Panc1 (cell line): ENCODE measurements around the gene COMMD10. TPM values are rescaled to one million over a fixed set of nuclear protein-coding genes. Genes with fewer than 3 reads are reported as not detected.
"Not testable (repeated sequence)": the region's sequence is repeated elsewhere in the genome, so short reads cannot be mapped to it uniquely, and the experiment has no call there.

Experiments
- ATAC-seq: fragments of 200-7000 bp; cut with Tn5 transposase; 2 replicates; pipeline ENCODE4 v1.9.1; 2020; ENCODE audit warnings: mild to moderate bottlenecking, moderate library complexity
- BruUV-seq: library from RNA; stranded (reverse); fragments of 400-500 nt; replicated peaks from 2 replicates; lab custom pipeline; 2021; lab: Mats Ljungman, UMichigan
- CTCF ChIA-PET: fragments of 300-600 bp; sonication (Branson Sonifier 250); formaldehyde crosslinking; loops from one replicate; lab custom pipeline; 2022; ENCODE audit warnings: antibody characterized with exemption; lab: Charles Lee
- POLR2A ChIA-PET: fragments of 300-600 bp; sonication (Branson Sonifier 250); formaldehyde crosslinking; loops from one replicate; lab custom pipeline; 2022; ENCODE audit warnings: antibody characterized with exemption; lab: Charles Lee
- DNase-seq: peaks from one replicate; pipeline ENCODE4 v3.0.0-alpha.2; 2010; ENCODE audit warnings: low read depth, low spot score
- H3K27ac ChIP-seq: 2 replicates; pipeline ENCODE4 v1.5.1; 2011; ENCODE audit warnings: mild to moderate bottlenecking, low read length, inconsistent platforms
- H3K27me3 ChIP-seq: fragments of 200-500 bp; sonication (Bioruptor generic); 2 replicates; pipeline ENCODE4 v1.6.0; 2014; ENCODE audit warnings: low read length, inconsistent platforms; ENCODE audit not compliant: control insufficient read depth, insufficient read depth
- H3K36me3 ChIP-seq: fragments of 200-500 bp; sonication (Bioruptor generic); 2 replicates; pipeline ENCODE4 v1.5.1; 2014; ENCODE audit warnings: inconsistent platforms, mild to moderate bottlenecking, low read length, moderate library complexity; ENCODE audit not compliant: control insufficient read depth, insufficient read depth
- H3K4me1 ChIP-seq: 2 replicates; pipeline ENCODE4 v1.5.1; 2011; ENCODE audit warnings: inconsistent platforms, mild to moderate bottlenecking, low read length, moderate library complexity; ENCODE audit not compliant: control insufficient read depth, insufficient read depth
- H3K4me3 ChIP-seq, 2 experiments: 2 replicates each; pipeline ENCODE4 v1.5.1; 2011 to 2012; ENCODE audit warnings: low read depth in 2 of 2, low read length in 2 of 2, mild to moderate bottlenecking in 2 of 2, inconsistent platforms in 1 of 2, moderate library complexity in 1 of 2
- H3K9me3 ChIP-seq: fragments of 200-500 bp; sonication (Bioruptor generic); 2 replicates; pipeline ENCODE4 v1.5.1; 2014; ENCODE audit warnings: low read depth, mild to moderate bottlenecking, inconsistent platforms, low read length, moderate library complexity; ENCODE audit not compliant: control insufficient read depth, insufficient read depth
- POLR2AphosphoS5 ChIP-seq: IDR thresholded peaks from 2 replicates; pipeline ENCODE4 v1.6.1; 2012; ENCODE audit warnings: mild to moderate bottlenecking, low read depth, low read length, moderate library complexity
- SIN3A ChIP-seq: IDR thresholded peaks from 2 replicates; pipeline ENCODE4 v1.6.1; 2012; ENCODE audit warnings: low read depth, mild to moderate bottlenecking, low read length, moderate library complexity, borderline replicate concordance; ENCODE audit not compliant: insufficient read depth
- TCF7L2 ChIP-seq: IDR thresholded peaks from 2 replicates; pipeline ENCODE4 v1.6.1; 2011; ENCODE audit warnings: mild to moderate bottlenecking, low read depth, low read length, inconsistent platforms
- in situ Hi-C: cut with HindIII; loops from 2 replicates; pipeline ENCODE4 v1.10.0; 2016; ENCODE audit warnings: low sequenced_read_pairs, low pct_unique_long_range_greater_than_20kb
- intact Hi-C: fragments of 100-400 bp; cut with micrococcal nuclease; formaldehyde crosslinking; loops from one replicate; pipeline ENCODE4 v1.10.0; 2022; ENCODE audit not compliant: unreplicated experiment
- total RNA-seq: library from RNA; stranded (reverse); gene quantifications from one replicate; pipeline ENCODE4 v1.2.1, GENCODE V29; 2021; ENCODE audit not compliant: unreplicated experiment
- TF ChIP-seq, protein P1 (sequence below), 2 experiments: IDR thresholded peaks; 2 replicates each; pipeline ENCODE4 v1.6.1; 2011 to 2012; ENCODE audit warnings: low read depth in 2 of 2, control low read depth in 1 of 2, low read length in 1 of 2, mild to moderate bottlenecking in 1 of 2, moderate library complexity in 1 of 2; ENCODE audit not compliant: insufficient read depth in 1 of 2
- TF ChIP-seq, protein P2 (sequence below): fragments of 450-650 bp; IDR thresholded peaks from 2 replicates; pipeline ENCODE4 v1.5.1; 2017; ENCODE audit warnings: mild to moderate bottlenecking

COMMD10 gene
- total RNA-seq, 1 experiment from 2014 or later = 37.9 TPM

DNA sequence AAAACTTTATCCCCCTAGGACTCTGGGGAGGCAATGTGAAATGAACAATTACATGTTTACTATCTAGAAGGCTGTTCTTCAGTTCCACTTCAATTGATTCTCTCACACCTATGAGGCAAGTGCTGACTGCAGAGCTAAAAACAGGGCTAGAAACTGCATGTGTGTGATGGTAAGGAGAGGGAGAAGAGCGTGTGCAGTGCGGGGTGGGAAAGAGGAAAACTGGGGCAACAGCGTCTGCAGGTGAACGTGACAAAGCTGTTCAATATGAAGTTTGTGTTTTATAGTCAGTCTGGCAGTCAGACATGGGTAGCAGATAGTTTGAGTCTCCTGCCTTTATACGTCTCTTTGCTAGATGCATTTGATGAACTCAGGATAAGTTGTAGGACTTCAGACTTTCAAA lies 6.6 kb upstream of the COMMD10 start:
- no peak for TF ChIP-seq POLR2AphosphoS5
- TF ChIP-seq SIN3A = no peak
- no peak for TF ChIP-seq TCF7L2
- TF ChIP-seq, protein P1, sequence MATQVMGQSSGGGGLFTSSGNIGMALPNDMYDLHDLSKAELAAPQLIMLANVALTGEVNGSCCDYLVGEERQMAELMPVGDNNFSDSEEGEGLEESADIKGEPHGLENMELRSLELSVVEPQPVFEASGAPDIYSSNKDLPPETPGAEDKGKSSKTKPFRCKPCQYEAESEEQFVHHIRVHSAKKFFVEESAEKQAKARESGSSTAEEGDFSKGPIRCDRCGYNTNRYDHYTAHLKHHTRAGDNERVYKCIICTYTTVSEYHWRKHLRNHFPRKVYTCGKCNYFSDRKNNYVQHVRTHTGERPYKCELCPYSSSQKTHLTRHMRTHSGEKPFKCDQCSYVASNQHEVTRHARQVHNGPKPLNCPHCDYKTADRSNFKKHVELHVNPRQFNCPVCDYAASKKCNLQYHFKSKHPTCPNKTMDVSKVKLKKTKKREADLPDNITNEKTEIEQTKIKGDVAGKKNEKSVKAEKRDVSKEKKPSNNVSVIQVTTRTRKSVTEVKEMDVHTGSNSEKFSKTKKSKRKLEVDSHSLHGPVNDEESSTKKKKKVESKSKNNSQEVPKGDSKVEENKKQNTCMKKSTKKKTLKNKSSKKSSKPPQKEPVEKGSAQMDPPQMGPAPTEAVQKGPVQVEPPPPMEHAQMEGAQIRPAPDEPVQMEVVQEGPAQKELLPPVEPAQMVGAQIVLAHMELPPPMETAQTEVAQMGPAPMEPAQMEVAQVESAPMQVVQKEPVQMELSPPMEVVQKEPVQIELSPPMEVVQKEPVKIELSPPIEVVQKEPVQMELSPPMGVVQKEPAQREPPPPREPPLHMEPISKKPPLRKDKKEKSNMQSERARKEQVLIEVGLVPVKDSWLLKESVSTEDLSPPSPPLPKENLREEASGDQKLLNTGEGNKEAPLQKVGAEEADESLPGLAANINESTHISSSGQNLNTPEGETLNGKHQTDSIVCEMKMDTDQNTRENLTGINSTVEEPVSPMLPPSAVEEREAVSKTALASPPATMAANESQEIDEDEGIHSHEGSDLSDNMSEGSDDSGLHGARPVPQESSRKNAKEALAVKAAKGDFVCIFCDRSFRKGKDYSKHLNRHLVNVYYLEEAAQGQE (IDR thresholded peaks at IDR 0.05; ENCODE audit: insufficient read depth in 1 of 2, low read depth in 2 of 2, low read length in 1 of 2) = no peak
- TF ChIP-seq, protein P2, sequence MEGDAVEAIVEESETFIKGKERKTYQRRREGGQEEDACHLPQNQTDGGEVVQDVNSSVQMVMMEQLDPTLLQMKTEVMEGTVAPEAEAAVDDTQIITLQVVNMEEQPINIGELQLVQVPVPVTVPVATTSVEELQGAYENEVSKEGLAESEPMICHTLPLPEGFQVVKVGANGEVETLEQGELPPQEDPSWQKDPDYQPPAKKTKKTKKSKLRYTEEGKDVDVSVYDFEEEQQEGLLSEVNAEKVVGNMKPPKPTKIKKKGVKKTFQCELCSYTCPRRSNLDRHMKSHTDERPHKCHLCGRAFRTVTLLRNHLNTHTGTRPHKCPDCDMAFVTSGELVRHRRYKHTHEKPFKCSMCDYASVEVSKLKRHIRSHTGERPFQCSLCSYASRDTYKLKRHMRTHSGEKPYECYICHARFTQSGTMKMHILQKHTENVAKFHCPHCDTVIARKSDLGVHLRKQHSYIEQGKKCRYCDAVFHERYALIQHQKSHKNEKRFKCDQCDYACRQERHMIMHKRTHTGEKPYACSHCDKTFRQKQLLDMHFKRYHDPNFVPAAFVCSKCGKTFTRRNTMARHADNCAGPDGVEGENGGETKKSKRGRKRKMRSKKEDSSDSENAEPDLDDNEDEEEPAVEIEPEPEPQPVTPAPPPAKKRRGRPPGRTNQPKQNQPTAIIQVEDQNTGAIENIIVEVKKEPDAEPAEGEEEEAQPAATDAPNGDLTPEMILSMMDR = no peak
- H3K9me3 ChIP-seq = no peaks in the 10 kb centered on the region
- intact Hi-C loops = no loop called here
- ATAC-seq = no peak
- BruUV-seq = no TSS peak
- DNase-seq = no peak
- H3K27me3 ChIP-seq = no peaks in the 10 kb centered on the region
- H3K27ac ChIP-seq = no peak overlapping the region
- H3K4me3 ChIP-seq = no peak overlapping the region
- no peaks in the 10 kb centered on the region for H3K4me1 ChIP-seq
- in situ Hi-C loops = no loop called here
- H3K36me3 ChIP-seq = no peaks in the 10 kb centered on the region
- ChIA-PET POLR2A (no interaction called here), CTCF (no interaction called here)

DNA sequence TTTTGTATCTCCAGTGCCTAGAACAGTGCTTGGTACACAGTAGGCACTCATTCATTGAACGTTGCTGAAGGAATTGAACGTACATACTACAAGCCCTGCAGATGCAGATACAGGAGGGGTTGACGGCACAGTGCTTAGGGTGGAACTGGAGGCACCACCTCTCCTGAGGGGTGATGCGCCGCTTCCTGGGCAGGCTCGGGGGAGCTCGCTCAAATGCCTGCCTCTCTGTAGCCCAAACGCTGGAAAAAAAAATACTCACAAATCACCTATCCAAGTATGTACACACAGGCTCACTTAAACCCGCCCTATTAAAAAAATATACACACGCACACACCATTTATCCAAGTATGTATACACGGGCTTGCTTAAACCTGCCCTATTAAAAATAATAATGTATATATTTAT lies 536 bp upstream of the COMMD10 start:
- peak overlapping the region; percentile 64 to 74 for H3K4me3 ChIP-seq
- no peaks in the 10 kb centered on the region for H3K27me3 ChIP-seq
- H3K36me3 ChIP-seq = peaks cover 15% of the 10 kb centered on the region
- H3K9me3 ChIP-seq = no peaks in the 10 kb centered on the region
- H3K27ac ChIP-seq = peak overlapping the region; percentile 92
- DNase-seq = no peak
- intact Hi-C loops = no loop called here
- in situ Hi-C loops = no loop called here
- POLR2A ChIA-PET = no interaction called here
- TF ChIP-seq SIN3A (no peak), TCF7L2 (no peak), POLR2AphosphoS5 (no peak)
- TF ChIP-seq, protein P2 = no peak
- TF ChIP-seq, protein P1 (IDR thresholded peaks at IDR 0.05; ENCODE audit: insufficient read depth in 1 of 2, low read depth in 2 of 2, low read length in 1 of 2) = no peak
- H3K4me1 ChIP-seq = peaks cover 12% of the 10 kb centered on the region
- BruUV-seq = no TSS peak
- ATAC-seq = peak; percentile 31; the same call in 1 of the 2 replicates
- CTCF ChIA-PET = no interaction called here

DNA sequence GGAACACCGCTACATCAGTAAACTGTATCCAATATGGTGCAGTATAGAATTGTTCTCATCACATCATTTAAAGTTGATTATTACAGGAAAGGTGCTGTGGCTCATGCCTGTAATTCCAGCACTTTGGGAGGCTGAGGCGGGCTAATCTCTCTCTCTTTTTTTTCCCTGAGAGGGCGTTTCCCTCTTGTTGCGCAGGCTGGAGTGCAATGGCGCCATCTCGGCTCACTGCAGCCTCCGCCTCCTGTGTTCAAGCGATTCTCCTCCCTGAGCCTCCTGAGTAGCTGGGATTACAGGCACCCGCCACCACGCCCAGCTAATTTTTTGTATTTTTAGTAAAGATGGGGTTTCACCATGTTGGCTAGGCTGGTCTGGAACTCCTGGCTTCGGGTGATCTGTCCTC lies 1.5 kb downstream of the COMMD10 start:
- H3K36me3 ChIP-seq = peaks cover 20% of the 10 kb centered on the region
- H3K27me3 ChIP-seq, H3K9me3 ChIP-seq, POLR2A ChIA-PET, DNase-seq, BruUV-seq, in situ Hi-C loops, intact Hi-C loops, CTCF ChIA-PET, ATAC-seq: not testable (repeated sequence)
- H3K27ac ChIP-seq = peak overlapping the region; percentile 92; the same call in 1 of the 2 replicates
- peak overlapping the region; percentile 64 to 74; a peak in 3 of 4 replicates for H3K4me3 ChIP-seq
- H3K4me1 ChIP-seq = peaks cover 12% of the 10 kb centered on the region
